SKM-1 (cell line): ENCODE measurements around the gene SETD1A.
"Not testable (repeated sequence)": the region's sequence is repeated elsewhere in the genome, so short reads cannot be mapped to it uniquely, and the experiment has no call there.

ENCODE experiments used
- DNase-seq: peaks from one replicate; lab custom pipeline; 2025; ENCODE audit not compliant: unreplicated experiment; lab: John Stamatoyannopoulos, UW

Gene SETD1A

GRCh38 chr16:31011815-31012214 lies 54.3 kb downstream of the SETD1A start:
- not testable (repeated sequence) for DNase-seq

- not testable (repeated sequence) for DNase-seq
Observed at GRCh38 chr16:31013292-31013691, 55.7 kb downstream of the SETD1A start.

GRCh38 chr16:31016018-31016417 lies 58.5 kb downstream of the SETD1A start:
- no peak for DNase-seq

GRCh38 chr16:31017756-31018155 lies 60.2 kb downstream of the SETD1A start:
- DNase-seq = not testable (repeated sequence)

- DNase-seq = no peak
Observed at GRCh38 chr16:31020536-31020935, 63.0 kb downstream of the SETD1A start.

GRCh38 chr16:31022544-31023251 lies 65.1 kb downstream of the SETD1A start:
- DNase-seq = no peak

- DNase-seq = no peak
Observed at GRCh38 chr16:31023252-31023602, 65.7 kb downstream of the SETD1A start.

GRCh38 chr16:31023627-31024226 lies 66.2 kb downstream of the SETD1A start:
- no peak for DNase-seq

GRCh38 chr16:31025339-31025738 lies 67.8 kb downstream of the SETD1A start:
- DNase-seq = no peak

GRCh38 chr16:31029272-31029671 lies 71.7 kb downstream of the SETD1A start:
- no peak for DNase-seq

GRCh38 chr16:31031276-31031675 lies 73.7 kb downstream of the SETD1A start:
- no peak for DNase-seq

GRCh38 chr16:31032736-31033708 lies 75.5 kb downstream of the SETD1A start, which contains the start of gene STX4:
STX4 (plus strand) TSS chr16:31033558; CDS start chr16:31033806, 248 bp downstream.
- DNase-seq = peak; percentile 92

- DNase-seq = peak; percentile 69
Observed at GRCh38 chr16:31033709-31034492, 76.3 kb downstream of the SETD1A start.
